Loucy (cell line): ENCODE measurements around the gene PARVG.

Source experiments
- H2AFZ ChIP-seq: fragments of 200-600 bp; sonication (generic); 2 replicates; pipeline ENCODE4 v1.6.0; 2016; ENCODE audit warnings: antibody characterized with exemption, mild to moderate bottlenecking, low read length, moderate library complexity
- H3F3A ChIP-seq: fragments of 200-600 bp; 2 replicates; pipeline ENCODE4 v1.6.0; 2016; ENCODE audit warnings: antibody characterized with exemption, low read depth, mild to moderate bottlenecking
- H3K27me3 ChIP-seq: fragments of 200-600 bp; sonication (generic); 2 replicates; pipeline ENCODE4 v1.6.1; 2014; ENCODE audit warnings: low read length, mild to moderate bottlenecking; ENCODE audit not compliant: insufficient read depth, poor library complexity, severe bottlenecking
- H3K36me3 ChIP-seq: fragments of 200-600 bp; sonication (generic); 2 replicates; pipeline ENCODE4 v1.6.1; 2016; ENCODE audit warnings: low read length; ENCODE audit not compliant: insufficient read depth
- H3K4me1 ChIP-seq: fragments of 200-600 bp; sonication (generic); 2 replicates; pipeline ENCODE4 v1.5.1; 2014; ENCODE audit warnings: low read length, mild to moderate bottlenecking; ENCODE audit not compliant: insufficient read depth, poor library complexity, severe bottlenecking
- H3K4me2 ChIP-seq: fragments of 200-600 bp; sonication (generic); 2 replicates; pipeline ENCODE4 v1.6.0; 2014; ENCODE audit warnings: antibody characterized with exemption, low read length, low read depth, mild to moderate bottlenecking; ENCODE audit not compliant: poor library complexity, severe bottlenecking
- H3K4me3 ChIP-seq: fragments of 200-600 bp; sonication (generic); 2 replicates; pipeline ENCODE4 v1.5.1; 2014; ENCODE audit warnings: low read length, mild to moderate bottlenecking, mixed read lengths; ENCODE audit not compliant: poor library complexity, severe bottlenecking
- H3K79me2 ChIP-seq: fragments of 200-600 bp; sonication (generic); 2 replicates; pipeline ENCODE4 v1.6.1; 2014; ENCODE audit warnings: low read length; ENCODE audit not compliant: insufficient read depth
- H3K9ac ChIP-seq: fragments of 200-600 bp; sonication (generic); 2 replicates; pipeline ENCODE4 v1.6.0; 2014; ENCODE audit warnings: mild to moderate bottlenecking, low read depth, low read length, moderate library complexity; ENCODE audit not compliant: poor library complexity, severe bottlenecking
- H3K9me2 ChIP-seq: fragments of 200-600 bp; sonication (generic); replicated peaks from 2 replicates; pipeline ENCODE4 v1.6.1; 2016; ENCODE audit warnings: low read depth, low read length, mixed read lengths
- H3K9me3 ChIP-seq: fragments of 200-600 bp; sonication (generic); 2 replicates; pipeline ENCODE4 v1.6.1; 2014; ENCODE audit warnings: mild to moderate bottlenecking, antibody characterized with exemption, low read length, low read depth; ENCODE audit not compliant: insufficient read depth
- H4K20me1 ChIP-seq: fragments of 200-600 bp; sonication (generic); 2 replicates; pipeline ENCODE4 v1.6.0; 2014; ENCODE audit warnings: antibody characterized with exemption, low read length, mild to moderate bottlenecking; ENCODE audit not compliant: insufficient read depth, poor library complexity, severe bottlenecking
- CTCF ChIP-seq: fragments of 200-600 bp; sonication (generic); conservative IDR thresholded peaks from 2 replicates; pipeline ENCODE4 v1.5.1; 2014; ENCODE audit warnings: mild to moderate bottlenecking, antibody characterized with exemption, low read length
- EZH2phosphoT487 ChIP-seq: fragments of 200-600 bp; IDR thresholded peaks from 2 replicates; pipeline ENCODE4 v1.6.1; 2018; ENCODE audit warnings: antibody characterized with exemption, mild to moderate bottlenecking, moderate library complexity, borderline replicate concordance

The PARVG gene

GRCh38 chr22:44139773-44140172, 41.0 kb upstream of the PARVG start:
- peaks cover 4% of the 10 kb centered on the region; the same call in 1 of the 2 replicates for H3K9me3 ChIP-seq
- no peak overlapping the region for H3K4me2 ChIP-seq
- H3F3A ChIP-seq = no peaks in the 10 kb centered on the region; the same call in 1 of the 2 replicates
- no peaks in the 10 kb centered on the region for H3K9me2 ChIP-seq
- TF ChIP-seq EZH2phosphoT487 (no peak), CTCF (no peak)
- no peak overlapping the region for H3K4me3 ChIP-seq
- no peaks in the 10 kb centered on the region for H3K79me2 ChIP-seq
- H2AFZ ChIP-seq = no peak overlapping the region
- no peaks in the 10 kb centered on the region for H3K27me3 ChIP-seq
- no peaks in the 10 kb centered on the region; the same call in 1 of the 2 replicates for H3K36me3 ChIP-seq
- H4K20me1 ChIP-seq = no peaks in the 10 kb centered on the region
- H3K4me1 ChIP-seq = peaks cover 4% of the 10 kb centered on the region
- no peak overlapping the region for H3K9ac ChIP-seq

GRCh38 chr22:44142421-44143104, 38.2 kb upstream of the PARVG start:
- H3K9me3 ChIP-seq = no peaks in the 10 kb centered on the region
- no peak overlapping the region for H2AFZ ChIP-seq
- no peaks in the 10 kb centered on the region for H3K9me2 ChIP-seq
- H3K36me3 ChIP-seq = no peaks in the 10 kb centered on the region
- no peaks in the 10 kb centered on the region for H3K27me3 ChIP-seq
- H3K4me2 ChIP-seq = no peak overlapping the region
- no peak for TF ChIP-seq CTCF
- TF ChIP-seq EZH2phosphoT487 = no peak
- no peak overlapping the region for H3K4me3 ChIP-seq
- no peaks in the 10 kb centered on the region for H3F3A ChIP-seq
- no peak overlapping the region for H3K9ac ChIP-seq
- H3K4me1 ChIP-seq = no peaks in the 10 kb centered on the region
- H3K79me2 ChIP-seq = no peaks in the 10 kb centered on the region
- no peaks in the 10 kb centered on the region for H4K20me1 ChIP-seq

- Histone ChIP-seq H3K9ac (no peak overlapping the region), H4K20me1 (no peaks in the 10 kb centered on the region), H3F3A (no peaks in the 10 kb centered on the region), H3K27me3 (no peaks in the 10 kb centered on the region), H3K9me3 (no peaks in the 10 kb centered on the region), H3K4me3 (no peak overlapping the region), H3K79me2 (no peaks in the 10 kb centered on the region), H2AFZ (no peak overlapping the region), H3K36me3 (no peaks in the 10 kb centered on the region), H3K4me1 (no peaks in the 10 kb centered on the region), H3K4me2 (no peak overlapping the region), H3K9me2 (no peaks in the 10 kb centered on the region)
- TF ChIP-seq CTCF = no peak
- no peak for TF ChIP-seq EZH2phosphoT487
Measured at GRCh38 chr22:44143105-44143474, 37.6 kb upstream of the PARVG start.
